Measurements from ENCODE around the gene MGAT5. TPM values are rescaled to one million over a fixed set of nuclear protein-coding genes. Genes with fewer than 3 reads are reported as not detected.
"Not testable (repeated sequence)": the region's sequence is repeated elsewhere in the genome, so short reads cannot be mapped to it uniquely, and the experiment has no call there.

MGAT5 gene
- total RNA-seq, 2 experiments from 2014 or later = 36.9 to 42.2 TPM

DNA sequence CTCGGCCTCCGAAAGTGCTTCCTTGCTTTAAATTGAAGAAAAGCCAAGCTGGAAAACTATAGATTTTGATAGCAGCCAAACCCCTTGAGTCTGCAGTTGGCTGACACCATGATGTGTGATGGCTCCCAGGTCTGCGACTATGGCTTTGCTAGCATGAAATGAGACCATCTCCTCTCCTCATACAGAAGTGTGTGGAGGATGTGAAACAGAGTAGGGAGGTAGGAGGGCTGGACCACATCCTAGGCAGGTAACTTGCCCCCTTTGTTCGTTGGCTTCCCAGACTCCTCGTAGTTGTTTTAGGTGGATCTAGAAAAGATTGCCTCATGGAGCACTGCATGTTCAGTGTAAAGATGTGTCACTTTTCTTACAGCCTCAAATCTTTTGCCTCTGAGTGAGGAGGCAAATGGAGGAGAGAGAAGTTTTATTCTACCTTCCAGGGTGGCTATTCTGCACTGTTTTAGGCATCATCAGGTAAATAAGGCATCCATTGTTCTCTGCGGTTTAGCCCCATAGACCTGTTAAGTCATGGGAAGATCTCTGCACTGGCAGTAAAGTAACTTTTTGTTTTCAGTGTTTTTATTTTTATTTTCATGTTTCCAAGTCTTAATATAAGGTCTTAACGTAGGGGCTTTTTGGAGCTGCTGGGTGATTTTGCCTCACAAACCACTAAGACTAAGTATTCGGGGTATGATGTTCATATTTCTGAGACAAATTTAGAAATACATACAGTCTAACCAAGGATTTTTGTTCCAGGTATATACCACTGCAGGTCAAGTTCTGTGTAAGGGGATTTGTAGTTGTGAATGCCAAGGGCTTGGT lies 40.1 kb downstream of the MGAT5 start:
- H3K36me3 Mint-ChIP-seq (ENCODE audit: low read depth) = peaks cover 16% of the 10 kb centered on the region
- no peak for TF ChIP-seq CTCF (IDR thresholded peaks at IDR 0.05)
- intact Hi-C loops (cut with micrococcal nuclease) = loop anchor here (5.0 kb wide), 1 partner anchor 42 kb away; the partner anchor contains the start of gene MGAT5
- no peak overlapping the region for H3K4me3 Mint-ChIP-seq
- POLR2A ChIA-PET = no interaction called here
- H3K27me3 Mint-ChIP-seq = no peaks in the 10 kb centered on the region
- DNase-seq (no peak), ATAC-seq (no peak)
- CTCF ChIA-PET = interaction anchor here (1.2 kb wide), 1 partner anchor 118 kb away, joined by 3 read pairs; no protein-coding TSS in a partner anchor
- peaks cover 40% of the 10 kb centered on the region for H3K4me1 Mint-ChIP-seq (ENCODE audit: low read depth)
- H3K27ac Mint-ChIP-seq = peak overlapping the region; percentile 30
- peaks cover 1% of the 10 kb centered on the region for H3K9me3 Mint-ChIP-seq

DNA sequence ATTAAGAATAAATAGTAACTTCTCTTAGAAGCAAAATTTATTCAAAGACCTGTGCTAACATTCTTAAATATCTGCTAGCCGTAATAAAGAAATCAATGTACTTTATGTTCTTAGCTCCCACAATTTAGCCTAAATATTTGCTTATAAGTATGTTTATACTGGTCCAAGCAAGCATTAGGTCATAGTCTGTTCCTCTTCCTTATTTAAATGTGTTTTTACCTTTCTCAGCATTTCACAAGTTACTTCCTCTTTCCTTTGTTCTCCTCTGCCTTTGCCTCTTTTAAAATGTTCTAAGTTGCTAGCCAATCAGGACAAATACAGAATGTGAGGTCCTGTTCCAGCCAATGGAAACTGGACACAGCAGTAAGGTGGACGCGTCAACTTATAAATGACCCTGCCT lies 40.7 kb downstream of the MGAT5 start:
- peaks cover 43% of the 10 kb centered on the region for H3K4me1 Mint-ChIP-seq (ENCODE audit: low read depth)
- intact Hi-C loops (cut with micrococcal nuclease) = loop anchor here (5.0 kb wide), 1 partner anchor 42 kb away; the partner anchor contains the start of gene MGAT5
- H3K27me3 Mint-ChIP-seq, CTCF ChIA-PET, DNase-seq, H3K4me3 Mint-ChIP-seq, ATAC-seq, POLR2A ChIA-PET, H3K9me3 Mint-ChIP-seq: not testable (repeated sequence)
- H3K36me3 Mint-ChIP-seq (ENCODE audit: low read depth) = peaks cover 19% of the 10 kb centered on the region
- H3K27ac Mint-ChIP-seq = peak overlapping the region; percentile 41

DNA sequence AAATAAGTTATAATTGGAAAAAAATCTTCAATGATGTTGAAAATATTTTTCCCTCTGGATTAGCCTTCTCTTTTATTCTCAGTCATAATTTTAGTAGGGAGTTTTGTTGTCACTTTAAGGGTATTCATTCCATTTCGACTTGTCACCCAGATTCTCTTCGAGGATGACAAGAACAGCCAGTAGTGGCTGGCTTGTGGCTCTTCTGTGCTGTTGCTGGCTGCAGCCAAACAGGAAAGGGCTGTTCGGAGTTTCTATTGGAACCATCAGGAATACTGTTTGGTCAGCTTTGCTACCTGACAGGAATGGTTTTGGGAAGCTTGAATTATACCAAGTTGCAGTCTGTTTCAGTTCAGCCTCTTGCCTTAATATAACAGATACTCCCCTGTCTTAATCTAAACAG lies 41.6 kb downstream of the MGAT5 start:
- Mint-ChIP-seq H3K27me3 (no peaks in the 10 kb centered on the region), H3K9me3 (peaks cover 1% of the 10 kb centered on the region), H3K36me3 (ENCODE audit: low read depth) (peaks cover 20% of the 10 kb centered on the region), H3K4me1 (ENCODE audit: low read depth) (peaks cover 52% of the 10 kb centered on the region), H3K27ac (no peak overlapping the region), H3K4me3 (no peak overlapping the region)
- no peak for ATAC-seq
- intact Hi-C loops (cut with micrococcal nuclease) = no loop called here
- ChIA-PET CTCF (interaction anchor here (1.2 kb wide), 1 partner anchor 50 kb away, joined by 3 read pairs; no protein-coding TSS in a partner anchor), POLR2A (no interaction called here)
- TF ChIP-seq CTCF (IDR thresholded peaks at IDR 0.05) = no peak
- DNase-seq = no peak

DNA sequence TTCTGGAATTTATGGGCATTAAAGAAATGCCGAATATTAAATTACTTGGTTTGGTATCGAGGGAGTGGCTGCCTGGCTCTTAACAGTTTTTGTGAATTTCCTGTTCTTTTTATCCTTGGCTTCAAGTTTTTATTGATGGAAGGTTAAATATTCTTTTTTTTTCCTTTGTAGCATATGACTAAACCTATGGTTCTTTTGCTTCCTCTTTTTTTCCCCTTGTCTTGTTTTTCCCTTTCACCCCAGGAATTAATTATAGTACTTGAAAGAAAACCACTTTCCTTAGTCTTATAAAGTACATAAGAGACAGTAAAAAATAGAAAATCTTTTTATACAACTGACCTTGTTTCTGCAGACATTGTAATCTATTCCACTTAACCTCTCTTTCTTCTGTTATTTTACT lies 42.4 kb downstream of the MGAT5 start:
- TF ChIP-seq CTCF (IDR thresholded peaks at IDR 0.05) = no peak
- ChIA-PET POLR2A (no interaction called here), CTCF (interaction anchor here (1.2 to 1.4 kb wide), 2 partner anchors 51 to 116 kb away, joined by 3 to 5 read pairs; no protein-coding TSS in a partner anchor)
- no peaks in the 10 kb centered on the region for H3K27me3 Mint-ChIP-seq
- DNase-seq = no peak
- ATAC-seq = no peak
- peak overlapping the region; percentile 24 for H3K27ac Mint-ChIP-seq
- H3K4me3 Mint-ChIP-seq = no peak overlapping the region
- intact Hi-C loops (cut with micrococcal nuclease) = no loop called here
- peaks cover 1% of the 10 kb centered on the region for H3K9me3 Mint-ChIP-seq
- H3K4me1 Mint-ChIP-seq (ENCODE audit: low read depth) = peaks cover 59% of the 10 kb centered on the region
- H3K36me3 Mint-ChIP-seq (ENCODE audit: low read depth) = peaks cover 19% of the 10 kb centered on the region

- CTCF ChIA-PET = interaction anchor here (1.5 kb wide), 1 partner anchor 54 kb away, joined by 3 read pairs; no protein-coding TSS in a partner anchor
Measured at GRCh38 chr2:134299334-134299733, 45.5 kb downstream of the MGAT5 start.

More at GRCh38 chr2:134299334-134299733, 45.5 kb downstream of the MGAT5 start:
- H3K4me3 Mint-ChIP-seq = no peak overlapping the region
- DNase-seq = no peak
- ATAC-seq = no peak
- H3K27me3 Mint-ChIP-seq = no peaks in the 10 kb centered on the region
- no peak for TF ChIP-seq CTCF (IDR thresholded peaks at IDR 0.05)
- intact Hi-C loops (cut with micrococcal nuclease) = no loop called here
- peaks cover 75% of the 10 kb centered on the region for H3K4me1 Mint-ChIP-seq (ENCODE audit: low read depth)
- peaks cover 1% of the 10 kb centered on the region for H3K9me3 Mint-ChIP-seq
- POLR2A ChIA-PET = interaction anchor here (1.6 kb wide), 1 partner anchor 180 kb away, joined by 5 read pairs; no protein-coding TSS in a partner anchor
- no peak overlapping the region for H3K27ac Mint-ChIP-seq
- H3K36me3 Mint-ChIP-seq (ENCODE audit: low read depth) = peaks cover 11% of the 10 kb centered on the region
